Esophagus squamous epithelium (tissue), 5 donors: ENCODE results near the gene RAB27A. TPM values are rescaled to one million over a fixed set of nuclear protein-coding genes. Genes with fewer than 3 reads are reported as not detected.
A peak's percentile ranks its signal among the peaks of the same experiment; 100 is the strongest.

Experiments used
- DNase-seq: peaks from one replicate; lab custom pipeline; 2025; lab: John Stamatoyannopoulos, UW
- H3K27ac ChIP-seq, 4 donors: fragments of 200-600 bp; sonication (generic); one replicate each; pipeline ENCODE4 v1.5.1; 2016 to 2019; ENCODE audit warnings: mild to moderate bottlenecking in 1 of 4
- H3K27me3 ChIP-seq, 4 donors: fragments of 200-600 bp; sonication (generic); 1 replicate in 3 of 4; 2 replicates in 1 of 4; pipeline versions ENCODE4 v1.5.1 to v1.6.0; 2017 to 2021; ENCODE audit warnings: antibody characterized with exemption in 1 of 4
- H3K36me3 ChIP-seq, 3 donors: fragments of 200-600 bp; sonication (generic); one replicate each; pipeline ENCODE4 v1.5.1; 2016 to 2019
- H3K4me1 ChIP-seq, 3 donors: fragments of 200-600 bp; sonication (generic); one replicate each; pipeline ENCODE4 v1.5.1; 2017 to 2019
- H3K4me3 ChIP-seq, 4 donors: fragments of 200-600 bp; sonication (generic); 1 replicate in 3 of 4; 2 replicates in 1 of 4; pipeline ENCODE4 v1.5.1; 2016 to 2019; ENCODE audit warnings: mild to moderate bottlenecking in 2 of 4, moderate library complexity in 1 of 4
- H3K9me3 ChIP-seq, 3 donors: fragments of 200-600 bp; sonication (generic); one replicate each; pipeline ENCODE4 v1.5.1; 2016 to 2019
- CTCF ChIP-seq, 6 experiments: fragments of 450-650 bp in 4 of 6; fragments of 200-600 bp in 2 of 6; sonication (generic) in 2 of 6; IDR thresholded peaks; one replicate each; pipeline ENCODE4 v1.5.1; 2016 to 2019; ENCODE audit warnings: antibody characterized with exemption in 6 of 6, mild to moderate bottlenecking in 4 of 6, moderate library complexity in 4 of 6
- POLR2A ChIP-seq, 4 donors: fragments of 450-650 bp; IDR thresholded peaks; one replicate each; pipeline ENCODE4 v1.6.1; 2017; ENCODE audit warnings: antibody characterized with exemption in 4 of 4, mild to moderate bottlenecking in 4 of 4, moderate library complexity in 3 of 4
- WGBS, 2 donors: methylation state at CpG; one replicate each; pipeline ENCODE4 v1.1.5; 2018; 5-methylcytosine and 5-hydroxymethylcytosine counted together
- intact Hi-C: fragments of 100-400 bp; cut with DNase I; formaldehyde crosslinking; loops from one replicate; pipeline ENCODE4 v1.15.0; 2022
- total RNA-seq, 4 donors: library from RNA; depleted of rRNA; stranded (reverse); fragments of >200 nt; gene quantifications; one replicate each; pipeline ENCODE4 v1.1.0, GENCODE V29; 2016
- donor health status: DM: yes; HTN: yes; CAD: no.

The RAB27A gene
- total RNA-seq, 4 donors from 2014 or later, result 8.7 to 16.2 (median 11.7) TPM

- no peaks in the 10 kb centered on the region for H3K9me3 ChIP-seq
- H3K27ac ChIP-seq, result peak overlapping the region in 1 of 4 donors; percentile 35
- WGBS, 2 donors, result 54 to 64% methylated on average over 2 of the region's 2 CpGs
- no peaks in the 10 kb centered on the region for H3K27me3 ChIP-seq
- intact Hi-C loops, result loop anchor here (2.0 kb wide), 1 partner anchor 71 kb away; the partner anchor contains the start of gene RAB27A
- no peak for TF ChIP-seq CTCF (IDR thresholded peaks at IDR 0.05)
- no peak for TF ChIP-seq POLR2A (IDR thresholded peaks at IDR 0.05)
- H3K4me3 ChIP-seq, result no peak overlapping the region
- peaks cover 0 to 23% (median 3%) of the 10 kb centered on the region in 3 donors for H3K4me1 ChIP-seq
- DNase-seq, result no peak
- H3K36me3 ChIP-seq, result peaks cover 0 to 9% (median 0%) of the 10 kb centered on the region in 3 donors
Measured at GRCh38 chr15:55218056-55218455, 71.6 kb downstream of the RAB27A start.

DNA sequence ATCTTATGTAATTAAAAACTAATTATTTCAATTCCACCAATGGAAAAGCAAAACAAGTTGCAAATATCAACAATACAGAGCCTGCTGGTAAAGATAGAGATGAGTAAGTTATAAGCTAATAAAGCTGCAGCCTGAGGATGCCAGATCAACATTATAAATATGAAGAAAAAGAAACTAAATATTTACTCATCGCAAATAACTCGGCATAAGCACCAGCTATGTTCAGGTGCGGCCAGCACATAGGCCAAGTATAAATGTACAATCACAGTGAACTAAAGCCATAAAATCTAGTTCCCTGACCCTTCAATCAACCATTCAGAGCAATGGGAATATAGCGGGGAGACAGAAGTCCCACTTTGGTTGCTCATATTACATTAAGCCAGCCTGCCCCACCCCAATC, 85.1 kb downstream of the RAB27A start:
- peaks cover 0 to 15% (median 4%) of the 10 kb centered on the region in 3 donors for H3K36me3 ChIP-seq
- no peak for TF ChIP-seq CTCF (IDR thresholded peaks at IDR 0.05)
- TF ChIP-seq POLR2A (IDR thresholded peaks at IDR 0.05), result no peak
- H3K4me1 ChIP-seq, result no peaks in the 10 kb centered on the region
- no peaks in the 10 kb centered on the region for H3K9me3 ChIP-seq
- no peak overlapping the region for H3K4me3 ChIP-seq
- H3K27me3 ChIP-seq, result no peaks in the 10 kb centered on the region
- 90 to 98% methylated on average over 4 of the region's 4 CpGs for WGBS, 2 donors
- H3K27ac ChIP-seq, result no peak overlapping the region
- intact Hi-C loops, result loop anchor here (10.0 kb wide), 1 partner anchor 230 kb away; no protein-coding TSS in a partner anchor
- DNase-seq, result no peak

DNA sequence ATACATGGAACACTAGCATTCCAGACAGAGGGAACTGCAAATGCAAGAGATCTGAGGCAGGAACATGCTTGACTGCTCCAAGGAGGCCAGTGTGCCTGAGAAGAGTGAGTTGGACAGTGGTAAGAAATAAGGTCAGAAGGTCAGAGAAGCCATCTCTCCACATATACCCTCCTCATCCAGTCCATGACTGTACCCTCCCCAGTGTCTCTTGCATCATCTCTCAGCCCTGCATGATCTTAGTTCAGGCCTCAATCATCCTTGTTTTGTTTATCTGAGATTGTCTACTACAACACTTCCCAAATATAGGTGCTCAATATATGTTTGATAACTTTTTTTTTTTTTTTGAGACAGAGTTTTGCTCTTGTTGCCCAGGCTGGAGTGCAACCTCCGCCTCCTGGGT, 87.4 kb downstream of the RAB27A start:
- no peaks in the 10 kb centered on the region for H3K27me3 ChIP-seq
- DNase-seq, result no peak
- H3K27ac ChIP-seq, result no peak overlapping the region
- peaks cover 0 to 15% (median 4%) of the 10 kb centered on the region in 3 donors for H3K36me3 ChIP-seq
- no peak overlapping the region for H3K4me3 ChIP-seq
- H3K4me1 ChIP-seq, result peaks cover 0 to 10% (median 9%) of the 10 kb centered on the region in 3 donors
- 100% methylated on average over 1 of the region's 1 CpG for WGBS, 2 donors
- TF ChIP-seq POLR2A (IDR thresholded peaks at IDR 0.05), result no peak
- no peak for TF ChIP-seq CTCF (IDR thresholded peaks at IDR 0.05)
- intact Hi-C loops, result loop anchor here (10.0 kb wide), 1 partner anchor 233 kb away; no protein-coding TSS in a partner anchor
- no peaks in the 10 kb centered on the region for H3K9me3 ChIP-seq

GRCh38 chr15:55198706-55199105, 90.9 kb downstream of the RAB27A start:
- Histone ChIP-seq H3K9me3 (no peaks in the 10 kb centered on the region), H3K27me3 (no peaks in the 10 kb centered on the region), H3K4me1 (peaks cover 0 to 33% (median 27%) of the 10 kb centered on the region in 3 donors), H3K27ac (no peak overlapping the region), H3K36me3 (peaks cover 0 to 6% (median 0%) of the 10 kb centered on the region in 3 donors), H3K4me3 (no peak overlapping the region)
- WGBS, 2 donors, result 86 to 100% methylated on average over 3 of the region's 3 CpGs
- TF ChIP-seq POLR2A (IDR thresholded peaks at IDR 0.05) (no peak), CTCF (IDR thresholded peaks at IDR 0.05) (no peak)
- intact Hi-C loops, result no loop called here
- no peak for DNase-seq

GRCh38 chr15:55197719-55198118, 91.9 kb downstream of the RAB27A start:
- Histone ChIP-seq H3K36me3 (peaks cover 0 to 5% (median 0%) of the 10 kb centered on the region in 3 donors), H3K4me1 (peaks cover 0 to 36% (median 27%) of the 10 kb centered on the region in 3 donors), H3K27ac (peak overlapping the region; percentile 83 to 96 (median 94)), H3K9me3 (no peaks in the 10 kb centered on the region), H3K27me3 (no peaks in the 10 kb centered on the region), H3K4me3 (peak overlapping the region; percentile 65 to 99 (median 86))
- 53 to 54% methylated on average over 4 of the region's 4 CpGs for WGBS, 2 donors
- intact Hi-C loops, result no loop called here
- no peak for DNase-seq
- TF ChIP-seq POLR2A (IDR thresholded peaks at IDR 0.05) (no peak), CTCF (IDR thresholded peaks at IDR 0.05) (no peak)
